ENCODE results near the gene PPIF.
A peak's percentile ranks its signal among the peaks of the same experiment; 100 is the strongest.

Gene PPIF

GRCh38 chr10:79345241-79346011 is 1.8 kb upstream of the PPIF start:
- Mint-ChIP-seq H3K4me1 (peaks cover 26% of the 10 kb centered on the region), H3K4me3 (no peak overlapping the region), H3K36me3 (ENCODE audit: low read depth) (peaks cover 24% of the 10 kb centered on the region), H3K27me3 (no peaks in the 10 kb centered on the region), H3K9me3 (no peaks in the 10 kb centered on the region), H3K27ac (no peak overlapping the region)
- ATAC-seq (no peak), DNase-seq (peak; percentile 1)

GRCh38 chr10:79346012-79346340 is 1.3 kb upstream of the PPIF start:
- no peaks in the 10 kb centered on the region for H3K9me3 Mint-ChIP-seq
- peaks cover 28% of the 10 kb centered on the region for H3K36me3 Mint-ChIP-seq (ENCODE audit: low read depth)
- DNase-seq (no peak), ATAC-seq (no peak)
- no peaks in the 10 kb centered on the region for H3K27me3 Mint-ChIP-seq
- no peak overlapping the region for H3K4me3 Mint-ChIP-seq
- peaks cover 26% of the 10 kb centered on the region for H3K4me1 Mint-ChIP-seq
- no peak overlapping the region for H3K27ac Mint-ChIP-seq

GRCh38 chr10:79346388-79347225 is 662 bp upstream of the PPIF start:
- Mint-ChIP-seq H3K9me3 (no peaks in the 10 kb centered on the region), H3K27me3 (no peaks in the 10 kb centered on the region), H3K4me1 (peaks cover 27% of the 10 kb centered on the region), H3K4me3 (peak overlapping the region; percentile 88), H3K27ac (no peak overlapping the region), H3K36me3 (ENCODE audit: low read depth) (peaks cover 33% of the 10 kb centered on the region)
- peak; percentile 18 for DNase-seq
- no peak for ATAC-seq

GRCh38 chr10:79347894-79348639 is 798 bp downstream of the PPIF start:
- peak overlapping the region; percentile 88 for H3K4me3 Mint-ChIP-seq
- ATAC-seq = peak; percentile 63
- no peaks in the 10 kb centered on the region for H3K27me3 Mint-ChIP-seq
- peaks cover 32% of the 10 kb centered on the region for H3K4me1 Mint-ChIP-seq
- DNase-seq = peak; percentile 84
- peak overlapping the region; percentile 91 for H3K27ac Mint-ChIP-seq
- H3K9me3 Mint-ChIP-seq = no peaks in the 10 kb centered on the region
- peaks cover 46% of the 10 kb centered on the region for H3K36me3 Mint-ChIP-seq (ENCODE audit: low read depth)

- H3K36me3 Mint-ChIP-seq (ENCODE audit: low read depth) = peaks cover 51% of the 10 kb centered on the region
- H3K4me3 Mint-ChIP-seq = peak overlapping the region; percentile 88
- H3K27me3 Mint-ChIP-seq = no peaks in the 10 kb centered on the region
- no peak for DNase-seq
- no peak for ATAC-seq
- H3K9me3 Mint-ChIP-seq = no peaks in the 10 kb centered on the region
- H3K27ac Mint-ChIP-seq = peak overlapping the region; percentile 91
- peaks cover 38% of the 10 kb centered on the region for H3K4me1 Mint-ChIP-seq
Measured at GRCh38 chr10:79348640-79348988, 1.3 kb downstream of the PPIF start.

GRCh38 chr10:79349072-79349491 is 1.8 kb downstream of the PPIF start:
- Mint-ChIP-seq H3K36me3 (ENCODE audit: low read depth) (peaks cover 56% of the 10 kb centered on the region), H3K27me3 (no peaks in the 10 kb centered on the region), H3K9me3 (no peaks in the 10 kb centered on the region), H3K4me1 (peaks cover 42% of the 10 kb centered on the region), H3K27ac (peak overlapping the region; percentile 91), H3K4me3 (peak overlapping the region; percentile 88)
- ATAC-seq (no peak), DNase-seq (no peak)

GRCh38 chr10:79349766-79350406 is 2.6 kb downstream of the PPIF start:
- ATAC-seq (no peak), DNase-seq (no peak)
- peak overlapping the region; percentile 59 for H3K27ac Mint-ChIP-seq
- H3K4me3 Mint-ChIP-seq = peak overlapping the region; percentile 88
- H3K4me1 Mint-ChIP-seq = peaks cover 50% of the 10 kb centered on the region
- no peaks in the 10 kb centered on the region for H3K9me3 Mint-ChIP-seq
- H3K36me3 Mint-ChIP-seq (ENCODE audit: low read depth) = peaks cover 64% of the 10 kb centered on the region
- H3K27me3 Mint-ChIP-seq = no peaks in the 10 kb centered on the region

GRCh38 chr10:79350407-79351154 is 3.3 kb downstream of the PPIF start:
- DNase-seq (no peak), ATAC-seq (no peak)
- Mint-ChIP-seq H3K36me3 (ENCODE audit: low read depth) (peaks cover 71% of the 10 kb centered on the region), H3K4me1 (peaks cover 53% of the 10 kb centered on the region), H3K9me3 (no peaks in the 10 kb centered on the region), H3K4me3 (peak overlapping the region; percentile 88), H3K27me3 (no peaks in the 10 kb centered on the region), H3K27ac (peak overlapping the region; percentile 59)

- Mint-ChIP-seq H3K27me3 (no peaks in the 10 kb centered on the region), H3K9me3 (no peaks in the 10 kb centered on the region), H3K4me3 (no peak overlapping the region), H3K27ac (no peak overlapping the region), H3K4me1 (peaks cover 60% of the 10 kb centered on the region), H3K36me3 (ENCODE audit: low read depth) (peaks cover 78% of the 10 kb centered on the region)
- no peak for DNase-seq
- ATAC-seq = no peak
Measured at GRCh38 chr10:79351332-79351731, 4.1 kb downstream of the PPIF start.

- H3K36me3 Mint-ChIP-seq (ENCODE audit: low read depth) = peaks cover 84% of the 10 kb centered on the region
- H3K27ac Mint-ChIP-seq = peak overlapping the region; percentile 49
- no peaks in the 10 kb centered on the region for H3K9me3 Mint-ChIP-seq
- H3K4me3 Mint-ChIP-seq = peak overlapping the region; percentile 11
- DNase-seq (no peak), ATAC-seq (no peak)
- H3K4me1 Mint-ChIP-seq = peaks cover 56% of the 10 kb centered on the region
- H3K27me3 Mint-ChIP-seq = no peaks in the 10 kb centered on the region
Measured at GRCh38 chr10:79352035-79352877, 5.0 kb downstream of the PPIF start.

GRCh38 chr10:79353000-79353406 is 5.7 kb downstream of the PPIF start:
- no peak for ATAC-seq
- H3K4me3 Mint-ChIP-seq = peak overlapping the region; percentile 19
- H3K9me3 Mint-ChIP-seq = no peaks in the 10 kb centered on the region
- H3K4me1 Mint-ChIP-seq = peaks cover 56% of the 10 kb centered on the region
- peaks cover 86% of the 10 kb centered on the region for H3K36me3 Mint-ChIP-seq (ENCODE audit: low read depth)
- H3K27ac Mint-ChIP-seq = no peak overlapping the region
- no peak for DNase-seq
- no peaks in the 10 kb centered on the region for H3K27me3 Mint-ChIP-seq

- DNase-seq (no peak), ATAC-seq (peak; percentile 8)
- no peaks in the 10 kb centered on the region for H3K27me3 Mint-ChIP-seq
- H3K27ac Mint-ChIP-seq = no peak overlapping the region
- peaks cover 50% of the 10 kb centered on the region for H3K4me1 Mint-ChIP-seq
- no peak overlapping the region for H3K4me3 Mint-ChIP-seq
- peaks cover 81% of the 10 kb centered on the region for H3K36me3 Mint-ChIP-seq (ENCODE audit: low read depth)
- no peaks in the 10 kb centered on the region for H3K9me3 Mint-ChIP-seq
Measured at GRCh38 chr10:79353726-79354125, 6.5 kb downstream of the PPIF start.

- peak; percentile 51 for ATAC-seq
- H3K36me3 Mint-ChIP-seq (ENCODE audit: low read depth) = peaks cover 77% of the 10 kb centered on the region
- no peak overlapping the region for H3K27ac Mint-ChIP-seq
- no peak for DNase-seq
- peaks cover 47% of the 10 kb centered on the region for H3K4me1 Mint-ChIP-seq
- no peaks in the 10 kb centered on the region for H3K27me3 Mint-ChIP-seq
- no peaks in the 10 kb centered on the region for H3K9me3 Mint-ChIP-seq
- H3K4me3 Mint-ChIP-seq = peak overlapping the region; percentile 6
Measured at GRCh38 chr10:79354141-79354540, 6.9 kb downstream of the PPIF start.

Measured in activated naive CD8-positive, alpha-beta T cell treated with anti-CD3 and anti-CD28 coated beads, Interleukin-2, amount 50 U/mL, for 24 hours (primary cell).